Activated naive CD4-positive, alpha-beta T cell treated with anti-CD3 and anti-CD28 coated beads for 36 hours (primary cell): ENCODE results near the gene COQ9. TPM values are rescaled to one million over a fixed set of nuclear protein-coding genes. Genes with fewer than 3 reads are reported as not detected.
A peak's percentile ranks its signal among the peaks of the same experiment; 100 is the strongest.

Experiments
- CTCF ChIA-PET: fragments of 350-600 bp; sonication (Branson Sonifier 250); formaldehyde crosslinking; loops from one replicate; lab custom pipeline; 2021; ENCODE audit warnings: antibody characterized with exemption; lab: Charles Lee
- DNase-seq: peaks from one replicate; pipeline ENCODE4 v3.0.0-alpha.2; 2020
- H3K27ac Mint-ChIP-seq: one replicate; pipeline ENCODE4 v1.8.0; 2021; ENCODE audit warnings: mild to moderate bottlenecking, mixed read lengths
- H3K27me3 Mint-ChIP-seq: one replicate; pipeline ENCODE4 v1.8.0; 2021; ENCODE audit warnings: low read depth, mixed read lengths
- H3K36me3 Mint-ChIP-seq: one replicate; pipeline ENCODE4 v1.8.0; 2021; ENCODE audit warnings: low read depth, mixed read lengths
- H3K4me1 Mint-ChIP-seq: one replicate; pipeline ENCODE4 v1.8.0; 2021; ENCODE audit warnings: low read depth, mixed read lengths
- H3K4me3 Mint-ChIP-seq: one replicate; pipeline ENCODE4 v1.8.0; 2021; ENCODE audit warnings: mild to moderate bottlenecking, moderate library complexity, mixed read lengths
- H3K9me3 Mint-ChIP-seq: one replicate; pipeline ENCODE4 v1.8.0; 2021; ENCODE audit warnings: mixed read lengths
- intact Hi-C: fragments of 100-400 bp; cut with micrococcal nuclease; formaldehyde crosslinking; loops from one replicate; pipeline ENCODE4 v1.15.1; 2023
- total RNA-seq, 2 experiments: library from RNA; stranded (reverse); gene quantifications; one replicate each; pipeline ENCODE4 v1.2.3, GENCODE V29; 2021

COQ9 gene
- total RNA-seq, 2 experiments from 2014 or later = 30.6 TPM

- CTCF ChIA-PET = interaction anchor here (0.7 to 6.0 kb wide), 10 partner anchors 8 to 127 kb away, joined by 3 to 71 read pairs (median 6); partner anchors contain the start of genes DOK4 and POLR2C
- Mint-ChIP-seq H3K4me1 (peaks cover 22% of the 10 kb centered on the region), H3K36me3 (peaks cover 6% of the 10 kb centered on the region), H3K4me3 (no peak overlapping the region), H3K27ac (peak overlapping the region; percentile 76), H3K9me3 (no peaks in the 10 kb centered on the region), H3K27me3 (no peaks in the 10 kb centered on the region)
- intact Hi-C loops = loop anchor here (1.0 to 2.0 kb wide), 7 partner anchors 26 to 260 kb away; partner anchors contain the start of gene KATNB1
- DNase-seq = no peak
Measured at GRCh38 chr16:57474671-57475661, 27.7 kb downstream of the COQ9 start.

DNA sequence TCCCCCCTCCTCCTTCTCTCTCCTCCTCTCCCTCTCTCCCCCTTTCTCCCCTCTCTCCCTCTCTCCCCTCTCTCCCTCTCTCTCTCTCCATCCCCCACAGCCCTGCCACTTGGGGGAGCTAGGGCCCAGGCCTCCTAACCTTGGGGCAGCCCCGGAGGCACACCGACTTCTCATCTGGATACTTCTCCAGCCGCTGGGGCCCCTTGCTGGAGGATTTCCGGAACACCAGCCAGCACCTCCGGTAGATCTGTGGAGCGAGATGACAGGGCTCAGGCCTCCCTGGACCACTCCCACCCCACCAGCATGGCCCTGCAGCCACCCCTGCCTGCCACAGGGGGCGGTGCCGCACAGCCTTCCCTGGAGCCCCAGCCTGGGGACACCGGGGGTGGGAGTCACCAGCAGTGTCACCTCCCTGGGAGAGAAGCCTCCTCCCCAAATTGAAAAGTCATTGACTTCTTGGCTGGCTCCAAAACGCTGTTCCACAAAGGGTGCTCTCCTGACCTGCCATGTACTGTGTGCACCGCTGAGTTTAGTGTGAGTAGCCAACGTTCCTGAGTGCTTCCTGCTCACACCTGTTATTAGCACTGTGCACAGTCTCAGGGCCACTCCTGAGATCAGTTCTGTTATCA lies 28.5 kb downstream of the COQ9 start:
- H3K27ac Mint-ChIP-seq = peak overlapping the region; percentile 63
- H3K4me3 Mint-ChIP-seq = no peak overlapping the region
- H3K36me3 Mint-ChIP-seq = peaks cover 4% of the 10 kb centered on the region
- H3K9me3 Mint-ChIP-seq = no peaks in the 10 kb centered on the region
- H3K4me1 Mint-ChIP-seq = peaks cover 22% of the 10 kb centered on the region
- CTCF ChIA-PET = interaction anchor here (0.9 to 6.0 kb wide), 10 partner anchors 11 to 126 kb away, joined by 3 to 71 read pairs (median 5); partner anchors contain the start of genes DOK4 and POLR2C
- intact Hi-C loops = loop anchor here (1.0 to 2.0 kb wide), 8 partner anchors 10 to 259 kb away; partner anchors contain the start of genes DOK4 and KATNB1
- peak; percentile 96 for DNase-seq
- H3K27me3 Mint-ChIP-seq = no peaks in the 10 kb centered on the region

DNA sequence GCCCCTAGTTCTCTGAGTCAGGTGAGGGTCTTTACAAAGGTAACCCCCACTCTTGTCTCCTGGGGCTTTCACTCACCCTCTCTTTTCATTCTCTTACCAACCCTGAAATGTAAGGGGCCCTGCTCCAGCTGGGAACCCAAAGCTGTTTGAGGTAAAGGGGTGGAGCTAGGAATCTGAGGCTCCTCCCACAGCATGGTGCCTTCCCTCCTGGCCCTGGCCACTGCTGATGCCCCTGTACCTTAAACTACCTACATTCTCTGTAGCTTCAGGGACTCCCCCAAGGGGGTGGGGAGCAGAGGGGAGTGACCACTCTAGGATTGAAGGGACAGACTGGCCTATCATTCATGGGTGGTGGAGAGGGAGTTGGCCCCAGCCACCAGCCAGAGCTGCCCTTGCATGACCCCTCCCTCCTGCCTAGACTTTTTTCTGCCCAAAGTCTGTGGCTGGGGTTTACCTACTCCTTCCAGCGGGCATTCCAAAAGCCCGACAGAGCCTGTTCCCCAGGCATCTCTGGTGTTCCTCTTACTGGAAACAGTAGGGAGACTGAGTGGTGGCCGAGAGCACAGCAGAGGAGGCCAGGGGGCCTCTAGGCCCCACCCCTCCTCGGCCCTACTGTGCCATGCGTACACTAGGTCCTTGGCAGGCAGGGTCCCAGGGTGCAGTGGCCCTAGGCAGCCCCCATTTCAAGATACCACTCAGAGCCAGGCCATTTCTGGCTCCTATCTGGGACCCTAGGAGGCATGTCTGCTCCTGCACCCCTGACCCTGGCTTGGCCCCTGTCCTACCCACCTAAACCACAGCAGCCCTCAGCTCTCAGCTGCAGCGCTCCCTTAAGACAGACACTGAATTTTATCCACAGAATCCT lies 29.5 kb downstream of the COQ9 start:
- Mint-ChIP-seq H3K27me3 (no peaks in the 10 kb centered on the region), H3K27ac (peak overlapping the region; percentile 63), H3K36me3 (peaks cover 4% of the 10 kb centered on the region), H3K4me3 (no peak overlapping the region), H3K9me3 (no peaks in the 10 kb centered on the region), H3K4me1 (peaks cover 22% of the 10 kb centered on the region)
- intact Hi-C loops = loop anchor here (1.0 kb wide), 1 partner anchor 10 kb away; the partner anchor contains the start of gene DOK4
- CTCF ChIA-PET = interaction anchor here (0.9 to 6.0 kb wide), 5 partner anchors 10 to 59 kb away, joined by 3 to 71 read pairs (median 6); partner anchors contain the start of genes DOK4 and POLR2C
- DNase-seq = peak; percentile 36

- no peaks in the 10 kb centered on the region for H3K36me3 Mint-ChIP-seq
- intact Hi-C loops = no loop called here
- H3K4me1 Mint-ChIP-seq = peaks cover 22% of the 10 kb centered on the region
- H3K27ac Mint-ChIP-seq = no peak overlapping the region
- H3K4me3 Mint-ChIP-seq = no peak overlapping the region
- no peak for DNase-seq
- H3K27me3 Mint-ChIP-seq = no peaks in the 10 kb centered on the region
- CTCF ChIA-PET = interaction anchor here (6.0 kb wide), 1 partner anchor 41 kb away, joined by 71 read pairs; no protein-coding TSS in a partner anchor
- no peaks in the 10 kb centered on the region for H3K9me3 Mint-ChIP-seq
Measured at GRCh38 chr16:57477531-57478202, 30.4 kb downstream of the COQ9 start.

DNA sequence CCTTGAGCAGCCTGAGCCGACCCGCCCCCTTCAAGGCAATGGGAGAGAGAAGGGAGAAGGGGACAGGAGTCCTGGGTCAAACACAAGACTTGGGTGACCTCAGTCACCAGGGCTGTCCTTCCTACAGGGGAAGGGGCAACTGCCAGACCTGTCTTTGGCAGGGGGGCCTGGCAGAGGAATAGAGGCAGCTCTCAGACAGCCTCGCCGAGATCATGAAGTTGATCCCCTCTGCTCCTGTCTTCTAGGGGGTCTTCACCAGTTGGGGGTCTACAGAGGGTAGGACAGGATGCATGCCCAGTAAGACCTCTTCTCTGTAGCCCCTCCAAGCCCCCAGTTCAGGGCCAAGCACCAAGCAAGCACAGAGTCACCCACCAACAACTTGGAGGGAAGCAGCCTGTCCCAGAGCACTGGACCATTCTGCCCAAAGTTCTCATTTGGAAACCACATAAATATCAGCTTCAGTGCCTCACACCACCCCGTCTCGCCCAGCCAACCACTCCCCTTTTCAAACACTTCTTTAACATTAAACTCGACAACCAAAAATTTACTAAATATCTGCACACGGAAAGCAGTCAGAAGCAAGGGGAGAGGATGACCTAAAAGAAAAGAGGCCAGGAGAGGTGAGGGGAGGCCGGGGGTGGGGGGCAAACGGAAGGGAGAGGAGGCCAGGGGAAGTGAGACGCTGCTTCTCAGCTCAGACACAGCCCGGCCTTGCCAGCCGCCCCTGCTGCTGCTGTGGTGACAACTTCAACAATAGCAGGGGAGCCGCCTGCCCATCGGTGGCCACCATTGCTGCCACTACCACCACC lies 31.3 kb downstream of the COQ9 start:
- H3K36me3 Mint-ChIP-seq = no peaks in the 10 kb centered on the region
- intact Hi-C loops = no loop called here
- DNase-seq = no peak
- no peak overlapping the region for H3K27ac Mint-ChIP-seq
- CTCF ChIA-PET = interaction anchor here (1.1 to 6.0 kb wide), 2 partner anchors 40 to 178 kb away, joined by 4 to 71 read pairs; no protein-coding TSS in a partner anchor
- H3K4me3 Mint-ChIP-seq = no peak overlapping the region
- H3K4me1 Mint-ChIP-seq = peaks cover 22% of the 10 kb centered on the region
- H3K9me3 Mint-ChIP-seq = no peaks in the 10 kb centered on the region
- no peaks in the 10 kb centered on the region for H3K27me3 Mint-ChIP-seq

GRCh38 chr16:57479205-57479975 lies 32.1 kb downstream of the COQ9 start:
- H3K9me3 Mint-ChIP-seq = no peaks in the 10 kb centered on the region
- H3K4me1 Mint-ChIP-seq = peaks cover 22% of the 10 kb centered on the region
- no peak overlapping the region for H3K27ac Mint-ChIP-seq
- H3K27me3 Mint-ChIP-seq = no peaks in the 10 kb centered on the region
- H3K36me3 Mint-ChIP-seq = no peaks in the 10 kb centered on the region
- H3K4me3 Mint-ChIP-seq = no peak overlapping the region
- intact Hi-C loops = no loop called here
- no peak for DNase-seq
- CTCF ChIA-PET = interaction anchor here (1.1 kb wide), 2 partner anchors 41 to 179 kb away, joined by 3 to 4 read pairs; no protein-coding TSS in a partner anchor

DNA sequence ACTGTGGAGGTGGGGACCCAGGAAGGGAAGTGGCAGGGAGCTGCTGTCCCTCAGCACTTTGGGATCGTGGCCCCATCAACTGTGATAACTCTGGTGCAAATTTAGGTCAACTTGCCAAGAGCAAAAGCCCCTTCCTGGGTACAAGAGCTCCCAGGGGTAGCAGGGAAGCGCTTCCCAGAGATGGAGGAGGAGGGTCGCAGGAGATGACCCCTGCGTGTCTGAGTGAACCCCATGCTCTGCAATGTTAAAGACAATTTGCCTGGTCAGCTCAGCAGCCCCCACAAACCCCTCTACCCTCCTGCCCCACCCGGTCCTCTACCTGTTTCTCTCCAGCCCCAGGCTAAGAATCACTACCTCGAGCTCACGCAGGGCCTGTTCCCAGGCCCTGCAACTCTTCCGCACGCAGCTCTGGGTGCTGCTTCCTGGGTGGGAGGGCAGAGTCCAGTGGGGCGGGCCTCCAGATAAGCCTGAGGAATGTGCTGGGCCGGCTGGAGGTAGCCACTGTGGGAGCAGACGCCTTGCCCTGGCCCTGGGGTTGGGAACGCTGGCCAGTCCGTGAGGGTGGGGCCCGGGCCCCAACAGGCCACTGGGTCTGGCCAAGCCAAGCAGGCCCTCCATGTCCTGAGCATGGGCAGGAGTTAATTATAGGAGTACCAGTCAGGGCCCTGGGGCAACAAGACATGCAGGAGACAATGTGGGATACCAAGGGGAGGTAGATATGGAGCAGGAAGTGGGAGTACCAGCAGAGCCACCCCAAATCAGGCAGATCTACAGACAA lies 32.9 kb downstream of the COQ9 start:
- no peaks in the 10 kb centered on the region for H3K9me3 Mint-ChIP-seq
- no peaks in the 10 kb centered on the region for H3K27me3 Mint-ChIP-seq
- no peak overlapping the region for H3K4me3 Mint-ChIP-seq
- H3K27ac Mint-ChIP-seq = no peak overlapping the region
- no peaks in the 10 kb centered on the region for H3K36me3 Mint-ChIP-seq
- intact Hi-C loops = no loop called here
- CTCF ChIA-PET = interaction anchor here (1.1 kb wide), 2 partner anchors 40 to 180 kb away, joined by 3 to 4 read pairs; no protein-coding TSS in a partner anchor
- DNase-seq = no peak
- H3K4me1 Mint-ChIP-seq = peaks cover 21% of the 10 kb centered on the region

DNA sequence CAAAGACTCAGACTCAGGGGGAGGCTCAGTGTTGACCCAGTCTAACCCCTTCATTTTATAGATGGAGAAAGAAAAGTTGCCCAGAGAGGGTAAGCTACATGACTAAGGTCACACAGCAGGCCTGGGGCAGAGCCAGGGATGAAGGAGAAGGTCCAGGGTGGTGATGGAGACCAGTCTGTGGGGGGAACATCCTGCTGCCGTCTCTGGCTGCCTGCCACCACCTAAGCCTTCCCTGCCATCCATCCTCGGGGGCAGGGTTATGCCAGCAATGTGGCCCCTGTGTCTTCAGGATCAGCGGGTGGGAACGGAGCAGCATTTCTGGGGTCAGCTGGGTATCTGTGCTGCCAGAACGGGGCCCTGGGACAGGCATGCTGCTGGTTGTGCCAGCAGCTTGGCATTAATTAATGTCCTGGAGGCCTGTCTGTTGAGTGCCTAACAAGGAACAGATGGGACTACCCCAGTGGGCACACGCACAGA lies 33.5 kb downstream of the COQ9 start:
- CTCF ChIA-PET = interaction anchor here (0.8 to 1.1 kb wide), 3 partner anchors 39 to 62 kb away, joined by 3 to 4 read pairs (median 3); no protein-coding TSS in a partner anchor
- Mint-ChIP-seq H3K27me3 (no peaks in the 10 kb centered on the region), H3K36me3 (no peaks in the 10 kb centered on the region), H3K4me3 (no peak overlapping the region), H3K4me1 (peaks cover 20% of the 10 kb centered on the region), H3K27ac (no peak overlapping the region), H3K9me3 (no peaks in the 10 kb centered on the region)
- DNase-seq = no peak
- intact Hi-C loops = no loop called here

DNA sequence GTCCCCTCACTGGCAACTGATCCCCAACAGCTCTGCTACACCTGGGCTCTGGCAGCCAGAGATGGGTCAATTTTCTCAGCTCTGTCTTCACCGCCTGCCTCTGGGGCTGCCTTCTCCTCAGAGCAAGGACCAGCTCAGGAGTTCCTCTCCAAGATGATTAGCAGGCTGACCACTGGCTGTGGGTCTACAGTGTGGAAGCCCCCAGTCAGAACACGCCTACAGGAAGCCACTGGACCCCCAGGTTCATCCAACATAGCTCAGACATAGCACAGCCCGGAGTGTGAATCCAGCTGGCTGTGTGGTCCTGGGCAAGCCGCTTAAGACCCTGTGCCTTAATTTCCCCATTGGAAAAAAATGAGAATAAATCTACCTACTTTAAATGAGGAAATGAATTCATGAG lies 34.1 kb downstream of the COQ9 start:
- H3K36me3 Mint-ChIP-seq = no peaks in the 10 kb centered on the region
- no peaks in the 10 kb centered on the region for H3K9me3 Mint-ChIP-seq
- no peak for DNase-seq
- CTCF ChIA-PET = interaction anchor here (0.8 to 1.3 kb wide), 3 partner anchors 19 to 62 kb away, joined by 3 to 4 read pairs (median 3); partner anchors contain the start of gene POLR2C
- intact Hi-C loops = no loop called here
- no peak overlapping the region for H3K4me3 Mint-ChIP-seq
- peaks cover 15% of the 10 kb centered on the region for H3K4me1 Mint-ChIP-seq
- no peaks in the 10 kb centered on the region for H3K27me3 Mint-ChIP-seq
- no peak overlapping the region for H3K27ac Mint-ChIP-seq
